ENCODE data around the gene DNAH2.

The DNAH2 gene

DNA sequence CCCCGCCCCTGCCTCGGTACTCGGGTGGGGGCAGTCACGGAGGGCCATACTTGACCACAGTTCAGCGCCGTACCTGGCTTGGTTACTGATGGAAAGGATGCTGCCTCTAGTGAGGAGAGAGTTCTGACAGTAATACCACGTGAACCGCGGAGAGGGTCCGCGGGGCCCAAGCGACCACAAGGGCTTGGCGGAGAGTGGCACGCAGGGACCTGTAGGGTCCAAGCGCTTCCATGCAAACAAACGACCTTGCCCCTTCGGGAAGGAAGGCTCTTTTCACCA, 125.7 kb downstream of the DNAH2 start:
- H3K4me3 ChIP-seq (ENCODE audit: low read depth, low read length): peak overlapping the region; percentile 71
- no peak for DNase-seq (ENCODE audit: low read depth)

DNA sequence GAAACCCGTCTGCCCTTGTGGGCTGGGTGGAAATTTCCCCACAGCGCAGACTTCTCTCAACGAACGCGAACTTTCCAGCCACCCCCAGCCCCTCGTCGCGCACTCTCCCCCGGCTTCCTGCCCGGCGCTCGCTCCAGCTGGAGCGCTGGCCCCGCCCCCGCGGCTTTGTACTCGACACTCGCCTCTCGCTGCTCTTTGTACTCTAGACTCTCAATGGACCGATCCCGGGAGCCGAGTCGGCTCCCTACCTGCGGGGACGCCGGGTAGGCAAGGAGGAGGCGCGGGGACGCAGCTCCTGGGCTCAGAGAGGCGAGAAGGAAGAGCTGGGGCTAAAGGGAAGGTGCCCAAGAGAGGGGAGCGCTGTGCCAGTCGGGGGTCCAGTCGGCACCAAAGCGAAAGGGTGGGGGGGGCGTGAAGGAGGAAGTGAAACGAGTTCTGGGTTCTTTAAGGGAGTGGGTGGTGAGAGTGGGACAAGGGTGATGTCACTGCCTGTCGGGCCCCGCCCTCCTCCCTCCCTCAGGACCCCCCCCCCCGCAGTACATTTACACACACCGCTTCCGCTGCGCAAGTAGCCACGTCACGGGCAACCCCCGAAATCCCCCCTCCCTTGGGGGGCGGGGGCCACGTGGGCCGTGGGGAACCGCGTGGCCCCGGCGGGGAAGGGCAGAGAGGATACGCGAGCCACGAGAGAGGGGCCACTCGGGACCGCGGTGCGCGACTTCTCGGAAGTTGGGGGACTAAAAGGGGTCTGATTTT, 126.2 kb downstream of the DNAH2 start:
- H3K4me3 ChIP-seq (ENCODE audit: low read depth, low read length): peak overlapping the region; percentile 71
- DNase-seq (ENCODE audit: low read depth): no peak

DNA sequence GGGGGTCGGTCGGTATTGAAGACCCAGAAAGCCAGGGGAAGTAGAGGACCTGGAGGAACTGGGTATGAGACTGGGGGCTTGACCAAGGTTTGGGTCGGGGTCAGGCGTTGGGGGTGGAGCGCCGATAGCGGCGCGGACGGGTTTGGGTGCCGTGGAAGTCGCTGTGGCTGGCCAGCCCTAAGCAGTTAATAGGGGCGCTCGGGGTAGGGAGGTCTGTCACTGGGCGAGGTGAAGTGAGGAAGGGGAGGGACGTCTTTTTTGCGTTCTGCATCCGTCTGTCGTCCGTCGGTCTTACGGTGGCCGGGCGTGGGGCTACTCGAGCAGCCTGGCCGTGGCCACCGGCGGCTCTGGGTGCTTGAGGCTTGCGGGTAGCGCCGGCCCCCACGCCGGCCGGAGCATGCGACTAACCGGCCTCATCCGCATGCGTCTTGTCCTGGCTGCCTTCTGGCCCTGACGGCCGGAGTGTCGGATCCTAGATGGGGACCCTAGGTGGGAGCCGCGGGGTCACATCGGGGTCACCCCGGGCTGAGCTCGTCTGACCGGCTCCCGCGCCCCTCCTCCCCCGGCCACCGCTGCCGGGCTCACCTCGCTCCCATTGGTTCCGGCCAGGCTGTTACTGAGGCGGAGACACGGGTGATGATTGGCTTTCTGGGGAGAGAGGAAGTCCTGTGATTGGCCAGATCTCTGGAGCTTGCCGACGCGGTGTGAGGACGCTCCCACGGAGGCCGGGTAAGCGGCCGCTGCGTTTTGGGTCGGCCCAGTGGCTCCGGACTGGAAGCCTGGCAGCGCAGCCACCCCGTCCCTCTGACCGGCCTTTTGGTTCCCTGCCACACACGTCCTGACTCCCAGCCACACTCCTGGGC, 127.0 kb downstream of the DNAH2 start:
- peak; percentile 77 for DNase-seq (ENCODE audit: low read depth)
- H3K4me3 ChIP-seq (ENCODE audit: low read depth, low read length): peak overlapping the region; percentile 71

DNA sequence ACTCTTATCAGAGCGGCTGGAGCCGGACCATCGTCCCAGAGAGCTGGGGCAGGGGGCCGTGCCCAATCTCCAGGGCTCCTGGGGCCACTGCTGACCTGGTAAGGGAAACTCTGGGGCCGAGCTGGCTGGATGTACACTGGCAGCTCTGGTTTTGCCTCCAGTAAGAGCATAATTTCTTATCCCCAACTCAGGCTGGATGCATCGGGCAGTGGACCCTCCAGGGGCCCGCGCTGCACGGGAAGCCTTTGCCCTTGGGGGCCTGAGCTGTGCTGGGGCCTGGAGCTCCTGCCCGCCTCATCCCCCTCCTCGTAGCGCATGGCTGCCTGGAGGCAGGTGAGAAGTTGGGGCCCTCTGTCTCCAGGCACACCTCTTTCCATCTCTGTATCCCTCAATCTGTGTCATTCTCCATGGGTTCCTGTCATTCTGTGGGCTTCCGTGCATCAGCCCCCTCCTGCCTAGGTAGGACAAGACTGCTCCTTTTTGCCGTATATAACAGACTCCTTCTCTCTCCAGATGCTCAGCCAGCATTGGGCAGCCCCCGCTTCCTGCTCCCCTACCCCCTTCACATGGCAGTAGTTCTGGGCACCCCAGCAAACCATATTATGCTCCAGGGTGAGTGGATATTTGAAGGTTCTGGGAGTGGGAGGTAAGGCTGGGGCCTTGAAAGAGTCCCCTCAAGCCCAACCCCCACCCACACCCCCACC, 128.0 kb downstream of the DNAH2 start:
- peak overlapping the region; percentile 71 for H3K4me3 ChIP-seq (ENCODE audit: low read depth, low read length)
- DNase-seq (ENCODE audit: low read depth): no peak

DNA sequence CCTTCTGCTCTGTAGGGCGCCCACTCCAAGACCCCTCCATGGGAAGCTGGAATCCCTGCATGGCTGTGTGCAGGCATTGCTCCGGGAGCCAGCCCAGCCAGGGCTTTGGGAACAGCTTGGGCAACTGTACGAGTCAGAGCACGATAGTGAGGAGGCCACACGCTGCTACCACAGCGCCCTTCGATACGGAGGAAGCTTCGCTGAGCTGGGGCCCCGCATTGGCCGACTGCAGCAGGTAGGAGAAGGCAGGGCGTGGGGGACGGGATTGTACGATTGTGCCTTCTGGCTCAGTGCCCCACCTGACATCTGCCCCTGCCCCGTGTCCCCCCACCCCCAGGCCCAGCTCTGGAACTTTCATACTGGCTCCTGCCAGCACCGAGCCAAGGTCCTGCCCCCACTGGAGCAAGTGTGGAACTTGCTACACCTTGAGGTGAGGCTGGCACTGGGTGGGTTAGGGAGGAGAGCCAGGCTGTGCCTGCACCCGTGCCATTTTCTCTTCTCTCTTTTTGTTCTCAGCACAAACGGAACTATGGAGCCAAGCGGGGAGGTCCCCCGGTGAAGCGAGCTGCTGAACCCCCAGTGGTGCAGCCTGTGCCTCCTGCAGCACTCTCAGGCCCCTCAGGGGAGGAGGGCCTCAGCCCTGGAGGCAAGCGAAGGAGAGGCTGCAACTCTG, 128.7 kb downstream of the DNAH2 start:
- DNase-seq (ENCODE audit: low read depth): no peak
- no peak overlapping the region for H3K4me3 ChIP-seq (ENCODE audit: low read depth, low read length)

DNA sequence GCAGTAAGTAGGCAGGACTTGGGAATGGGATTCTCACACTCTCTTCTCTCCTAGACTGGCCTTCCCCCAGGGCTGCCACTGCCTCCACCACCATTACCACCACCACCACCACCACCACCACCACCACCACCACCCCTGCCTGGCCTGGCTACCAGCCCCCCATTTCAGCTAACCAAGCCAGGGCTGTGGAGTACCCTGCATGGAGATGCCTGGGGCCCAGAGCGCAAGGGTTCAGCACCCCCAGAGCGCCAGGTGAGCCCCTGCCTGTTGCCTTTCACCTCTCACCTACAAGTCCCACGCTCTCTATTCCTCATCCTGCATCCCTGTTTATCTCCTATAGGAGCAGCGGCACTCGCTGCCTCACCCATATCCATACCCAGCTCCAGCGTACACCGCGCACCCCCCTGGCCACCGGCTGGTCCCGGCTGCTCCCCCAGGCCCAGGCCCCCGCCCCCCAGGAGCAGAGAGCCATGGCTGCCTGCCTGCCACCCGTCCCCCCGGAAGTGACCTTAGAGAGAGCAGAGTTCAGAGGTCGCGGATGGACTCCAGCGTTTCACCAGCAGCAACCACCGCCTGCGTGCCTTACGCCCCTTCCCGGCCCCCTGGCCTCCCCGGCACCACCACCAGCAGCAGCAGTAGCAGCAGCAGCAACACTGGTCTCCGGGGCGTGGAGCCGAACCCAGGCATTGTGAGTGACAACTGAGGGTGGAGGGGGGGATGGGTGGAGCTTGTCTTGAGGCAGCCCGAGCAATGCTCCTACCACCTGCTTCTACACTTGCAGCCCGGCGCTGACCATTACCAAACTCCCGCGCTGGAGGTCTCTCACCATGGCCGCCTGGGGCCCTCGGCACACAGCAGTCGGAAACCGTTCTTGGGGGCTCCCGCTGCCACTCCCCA, 129.5 kb downstream of the DNAH2 start:
- DNase-seq (ENCODE audit: low read depth): no peak
- H3K4me3 ChIP-seq (ENCODE audit: low read depth, low read length): no peak overlapping the region

DNA sequence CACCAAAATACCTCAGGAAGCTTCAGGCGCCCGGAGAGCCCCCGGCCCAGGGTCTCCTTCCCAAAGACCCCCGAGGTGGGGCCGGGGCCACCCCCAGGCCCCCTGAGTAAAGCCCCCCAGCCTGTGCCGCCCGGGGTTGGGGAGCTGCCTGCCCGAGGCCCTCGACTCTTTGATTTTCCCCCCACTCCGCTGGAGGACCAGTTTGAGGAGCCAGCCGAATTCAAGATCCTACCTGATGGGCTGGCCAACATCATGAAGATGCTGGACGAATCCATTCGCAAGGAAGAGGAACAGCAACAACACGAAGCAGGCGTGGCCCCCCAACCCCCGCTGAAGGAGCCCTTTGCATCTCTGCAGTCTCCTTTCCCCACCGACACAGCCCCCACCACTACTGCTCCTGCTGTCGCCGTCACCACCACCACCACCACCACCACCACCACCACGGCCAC, 130.6 kb downstream of the DNAH2 start:
- DNase-seq (ENCODE audit: low read depth): no peak
- H3K4me3 ChIP-seq (ENCODE audit: low read depth, low read length): no peak overlapping the region

DNA sequence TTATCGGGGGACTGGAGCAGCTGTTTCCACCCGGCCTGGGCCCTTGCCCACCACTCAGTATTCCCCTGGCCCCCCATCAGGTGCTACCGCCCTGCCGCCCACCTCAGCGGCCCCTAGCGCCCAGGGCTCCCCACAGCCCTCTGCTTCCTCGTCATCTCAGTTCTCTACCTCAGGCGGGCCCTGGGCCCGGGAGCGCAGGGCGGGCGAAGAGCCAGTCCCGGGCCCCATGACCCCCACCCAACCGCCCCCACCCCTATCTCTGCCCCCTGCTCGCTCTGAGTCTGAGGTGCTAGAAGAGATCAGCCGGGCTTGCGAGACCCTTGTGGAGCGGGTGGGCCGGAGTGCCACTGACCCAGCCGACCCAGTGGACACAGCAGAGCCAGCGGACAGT, 131.2 kb downstream of the DNAH2 start:
- DNase-seq (ENCODE audit: low read depth): no peak
- no peak overlapping the region for H3K4me3 ChIP-seq (ENCODE audit: low read depth, low read length)

DNA sequence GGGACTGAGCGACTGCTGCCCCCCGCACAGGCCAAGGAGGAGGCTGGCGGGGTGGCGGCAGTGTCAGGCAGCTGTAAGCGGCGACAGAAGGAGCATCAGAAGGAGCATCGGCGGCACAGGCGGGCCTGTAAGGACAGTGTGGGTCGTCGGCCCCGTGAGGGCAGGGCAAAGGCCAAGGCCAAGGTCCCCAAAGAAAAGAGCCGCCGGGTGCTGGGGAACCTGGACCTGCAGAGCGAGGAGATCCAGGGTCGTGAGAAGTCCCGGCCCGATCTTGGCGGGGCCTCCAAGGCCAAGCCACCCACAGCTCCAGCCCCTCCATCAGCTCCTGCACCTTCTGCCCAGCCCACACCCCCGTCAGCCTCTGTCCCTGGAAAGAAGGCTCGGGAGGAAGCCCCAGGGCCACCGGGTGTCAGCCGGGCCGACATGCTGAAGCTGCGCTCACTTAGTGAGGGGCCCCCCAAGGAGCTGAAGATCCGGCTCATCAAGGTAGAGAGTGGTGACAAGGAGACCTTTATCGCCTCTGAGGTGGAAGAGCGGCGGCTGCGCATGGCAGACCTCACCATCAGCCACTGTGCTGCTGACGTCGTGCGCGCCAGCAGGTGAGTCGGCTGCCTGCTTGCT, 131.7 kb downstream of the DNAH2 start:
- DNase-seq (ENCODE audit: low read depth): no peak
- no peak overlapping the region for H3K4me3 ChIP-seq (ENCODE audit: low read depth, low read length)

DNA sequence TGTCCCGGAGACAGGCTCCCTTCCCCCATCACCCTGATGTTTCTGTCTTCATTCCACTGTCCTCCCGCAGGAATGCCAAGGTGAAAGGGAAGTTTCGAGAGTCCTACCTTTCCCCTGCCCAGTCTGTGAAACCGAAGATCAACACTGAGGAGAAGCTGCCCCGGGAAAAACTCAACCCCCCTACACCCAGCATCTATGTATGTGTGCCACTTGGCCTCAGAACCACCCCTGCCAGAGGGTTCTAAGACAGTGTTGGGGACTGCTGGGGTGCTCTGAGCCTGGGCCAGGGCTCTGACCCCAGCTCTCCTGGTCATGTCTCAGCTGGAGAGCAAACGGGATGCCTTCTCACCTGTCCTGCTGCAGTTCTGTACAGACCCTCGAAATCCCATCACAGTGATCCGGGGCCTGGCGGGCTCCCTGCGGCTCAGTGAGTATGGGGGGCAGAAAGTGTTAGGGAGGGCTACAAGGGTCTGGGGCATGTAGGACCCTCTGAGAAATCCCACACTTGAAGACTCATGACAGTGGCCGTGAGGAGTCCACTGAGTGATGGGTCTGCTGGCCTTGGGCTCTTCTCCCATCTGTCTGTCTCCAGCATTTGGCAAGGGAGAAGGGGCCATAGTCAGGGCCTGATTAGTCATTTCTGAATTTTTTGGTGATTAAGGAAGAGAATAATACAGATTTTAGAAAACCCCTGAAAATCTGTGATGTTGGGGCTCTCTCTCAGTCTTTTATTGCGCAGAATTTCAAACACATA, 132.4 kb downstream of the DNAH2 start:
- H3K4me3 ChIP-seq (ENCODE audit: low read depth, low read length): no peak overlapping the region

DNA sequence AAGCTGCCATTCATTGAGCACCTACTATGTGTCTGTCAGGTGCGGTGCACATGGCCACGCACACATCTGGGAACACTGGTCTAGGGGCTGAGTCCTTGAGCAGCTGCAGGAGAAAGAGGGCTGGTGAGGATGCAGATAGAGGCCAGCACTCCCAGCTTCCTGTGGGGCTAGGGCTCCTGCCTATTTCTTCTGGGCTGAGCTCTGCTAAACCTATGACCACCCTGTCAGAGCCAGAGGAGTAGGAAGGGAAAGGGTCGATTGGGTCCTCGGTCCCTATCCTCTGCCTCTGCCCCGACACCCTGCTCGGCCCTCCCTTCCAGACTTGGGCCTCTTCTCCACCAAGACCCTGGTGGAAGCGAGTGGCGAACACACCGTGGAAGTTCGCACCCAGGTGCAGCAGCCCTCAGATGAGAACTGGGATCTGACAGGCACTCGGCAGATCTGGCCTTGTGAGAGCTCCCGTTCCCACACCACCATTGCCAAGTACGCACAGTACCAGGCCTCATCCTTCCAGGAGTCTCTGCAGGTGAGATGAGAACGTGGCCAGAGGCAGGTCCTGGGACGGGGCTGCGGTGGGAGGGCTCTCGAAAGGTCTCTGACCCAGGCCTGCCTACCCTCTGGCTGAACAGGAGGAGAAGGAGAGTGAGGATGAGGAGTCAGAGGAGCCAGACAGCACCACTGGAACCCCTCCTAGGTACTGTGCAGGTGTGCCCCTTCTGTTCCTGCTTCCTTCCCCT, 133.3 kb downstream of the DNAH2 start:
- no peak for DNase-seq (ENCODE audit: low read depth)
- H3K4me3 ChIP-seq (ENCODE audit: low read depth, low read length): no peak overlapping the region

More for the DNA sequence above, 132.4 kb downstream of the DNAH2 start:
- DNase-seq (ENCODE audit: low read depth): no peak

DNA sequence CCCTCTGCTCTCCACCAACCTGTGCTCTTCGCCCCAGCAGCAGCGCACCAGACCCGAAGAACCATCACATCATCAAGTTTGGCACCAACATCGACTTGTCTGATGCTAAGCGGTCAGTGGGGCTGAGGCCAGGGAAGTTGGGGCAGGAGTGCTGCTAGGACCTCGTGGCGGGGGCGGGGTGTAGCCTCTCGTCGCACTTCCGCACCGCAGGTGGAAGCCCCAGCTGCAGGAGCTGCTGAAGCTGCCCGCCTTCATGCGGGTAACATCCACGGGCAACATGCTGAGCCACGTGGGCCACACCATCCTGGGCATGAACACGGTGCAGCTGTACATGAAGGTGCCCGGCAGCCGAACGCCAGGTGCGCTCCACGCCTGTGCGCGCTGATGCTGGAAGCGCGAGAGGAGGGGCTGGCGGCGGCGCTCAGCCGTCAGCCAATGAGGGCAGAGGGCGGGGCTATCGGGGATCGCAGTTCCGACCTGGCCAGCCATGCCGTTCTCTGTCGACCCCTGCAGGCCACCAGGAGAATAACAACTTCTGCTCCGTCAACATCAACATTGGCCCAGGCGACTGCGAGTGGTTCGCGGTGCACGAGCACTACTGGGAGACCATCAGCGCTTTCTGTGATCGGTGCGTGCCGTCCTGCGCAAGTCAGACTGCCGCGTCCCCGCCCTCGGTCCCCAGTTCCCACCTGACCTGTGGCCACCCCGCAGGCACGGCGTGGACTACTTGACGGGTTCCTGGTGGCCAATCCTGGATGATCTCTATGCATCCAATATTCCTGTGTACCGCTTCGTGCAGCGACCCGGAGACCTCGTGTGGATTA, 134.1 kb downstream of the DNAH2 start:
- no peak overlapping the region for H3K4me3 ChIP-seq (ENCODE audit: low read depth, low read length)
- no peak for DNase-seq (ENCODE audit: low read depth)

DNA sequence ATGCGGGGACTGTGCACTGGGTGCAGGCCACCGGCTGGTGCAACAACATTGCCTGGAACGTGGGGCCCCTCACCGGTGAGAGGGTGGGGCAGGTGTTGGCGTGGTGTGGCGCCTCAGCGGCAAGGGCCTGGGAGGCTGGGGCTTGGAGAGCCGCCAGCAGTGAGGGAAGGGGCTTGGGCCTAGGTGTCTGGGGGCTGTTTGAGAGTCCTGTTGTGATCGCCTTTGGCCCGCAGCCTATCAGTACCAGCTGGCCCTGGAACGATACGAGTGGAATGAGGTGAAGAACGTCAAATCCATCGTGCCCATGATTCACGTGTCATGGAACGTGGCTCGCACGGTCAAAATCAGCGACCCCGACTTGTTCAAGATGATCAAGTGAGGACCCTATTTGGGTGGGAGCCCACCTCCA, 134.7 kb downstream of the DNAH2 start:
- DNase-seq (ENCODE audit: low read depth): no peak
- H3K4me3 ChIP-seq (ENCODE audit: low read depth, low read length): no peak overlapping the region

DNA sequence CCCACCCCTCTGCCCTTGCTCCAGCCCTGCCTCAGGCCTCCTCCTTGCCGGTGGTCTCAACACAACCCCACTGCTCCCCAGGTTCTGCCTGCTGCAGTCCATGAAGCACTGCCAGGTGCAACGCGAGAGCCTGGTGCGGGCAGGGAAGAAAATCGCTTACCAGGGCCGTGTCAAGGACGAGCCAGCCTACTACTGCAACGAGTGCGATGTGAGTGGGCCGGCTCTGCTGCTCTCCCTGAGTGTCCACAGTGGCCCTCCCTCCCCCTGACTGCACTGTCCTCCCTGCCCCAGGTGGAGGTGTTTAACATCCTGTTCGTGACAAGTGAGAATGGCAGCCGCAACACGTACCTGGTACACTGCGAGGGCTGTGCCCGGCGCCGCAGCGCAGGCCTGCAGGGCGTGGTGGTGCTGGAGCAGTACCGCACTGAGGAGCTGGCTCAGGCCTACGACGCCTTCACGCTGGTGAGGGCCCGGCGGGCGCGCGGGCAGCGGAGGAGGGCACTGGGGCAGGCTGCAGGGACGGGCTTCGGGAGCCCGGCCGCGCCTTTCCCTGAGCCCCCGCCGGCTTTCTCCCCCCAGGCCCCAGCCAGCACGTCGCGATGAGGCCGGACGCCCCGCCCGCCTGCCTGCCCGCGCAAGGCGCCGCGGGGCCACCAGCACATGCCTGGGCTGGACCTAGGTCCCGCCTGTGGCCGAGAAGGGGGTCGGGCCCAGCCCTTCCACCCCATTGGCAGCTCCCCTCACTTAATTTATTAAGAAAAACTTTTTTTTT, 135.6 kb downstream of the DNAH2 start:
- no peak for DNase-seq (ENCODE audit: low read depth)

DNA sequence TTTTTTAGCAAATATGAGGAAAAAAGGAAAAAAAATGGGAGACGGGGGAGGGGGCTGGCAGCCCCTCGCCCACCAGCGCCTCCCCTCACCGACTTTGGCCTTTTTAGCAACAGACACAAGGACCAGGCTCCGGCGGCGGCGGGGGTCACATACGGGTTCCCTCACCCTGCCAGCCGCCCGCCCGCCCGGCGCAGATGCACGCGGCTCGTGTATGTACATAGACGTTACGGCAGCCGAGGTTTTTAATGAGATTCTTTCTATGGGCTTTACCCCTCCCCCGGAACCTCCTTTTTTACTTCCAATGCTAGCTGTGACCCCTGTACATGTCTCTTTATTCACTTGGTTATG, 136.1 kb downstream of the DNAH2 start:
- H3K4me3 ChIP-seq (ENCODE audit: low read depth, low read length): no peak overlapping the region
- no peak for DNase-seq (ENCODE audit: low read depth)

More for the DNA sequence above, 135.6 kb downstream of the DNAH2 start:
- H3K4me3 ChIP-seq (ENCODE audit: low read depth, low read length): no peak overlapping the region

Measured in skeletal muscle cell (primary cell).